OCI-LY1 (cell line): ENCODE data around the gene OTP.
"Not testable (repeated sequence)": the region's sequence is repeated elsewhere in the genome, so short reads cannot be mapped to it uniquely, and the experiment has no call there.

Experiments
- H2AFZ ChIP-seq: fragments of 200-600 bp; sonication (generic), shearing (Covaris generic); 2 replicates; pipeline ENCODE4 v1.6.0; 2014; ENCODE audit warnings: antibody characterized with exemption, mild to moderate bottlenecking, low read length
- H3F3A ChIP-seq: fragments of 200-600 bp; sonication (generic), shearing (Covaris generic); 2 replicates; pipeline ENCODE4 v1.6.0; 2014; ENCODE audit warnings: mild to moderate bottlenecking, antibody characterized with exemption, low read length, moderate library complexity; ENCODE audit not compliant: insufficient read depth
- H3K27ac ChIP-seq: fragments of 200-600 bp; sonication (generic); 2 replicates; pipeline ENCODE4 v1.5.1; 2014; ENCODE audit warnings: low read length, mixed run types, mild to moderate bottlenecking, low read depth; ENCODE audit not compliant: poor library complexity, severe bottlenecking
- H3K27me3 ChIP-seq: fragments of 200-600 bp; sonication (generic); 2 replicates; pipeline ENCODE4 v1.6.0; 2014; ENCODE audit warnings: antibody characterized with exemption, mild to moderate bottlenecking, low read length, moderate library complexity; ENCODE audit not compliant: insufficient read depth
- H3K36me3 ChIP-seq: fragments of 200-600 bp; sonication (generic); 2 replicates; pipeline ENCODE4 v1.6.1; 2014; ENCODE audit warnings: mild to moderate bottlenecking, antibody characterized with exemption, low read length, moderate library complexity, mixed read lengths; ENCODE audit not compliant: insufficient read depth
- H3K4me1 ChIP-seq: fragments of 200-600 bp; sonication (generic); 2 replicates; pipeline ENCODE4 v1.5.1; 2014; ENCODE audit warnings: mild to moderate bottlenecking, low read length, moderate library complexity; ENCODE audit not compliant: insufficient read depth, severe bottlenecking
- H3K4me2 ChIP-seq: fragments of 200-600 bp; sonication (generic), shearing (Covaris generic); 2 replicates; pipeline ENCODE4 v1.6.1; 2014; ENCODE audit warnings: low read length
- H3K4me3 ChIP-seq: fragments of 200-600 bp; sonication (generic); 2 replicates; pipeline ENCODE4 v1.5.1; 2014; ENCODE audit warnings: low read length, low read depth, mild to moderate bottlenecking, mixed read lengths; ENCODE audit not compliant: poor library complexity, severe bottlenecking
- H3K79me2 ChIP-seq: fragments of 200-600 bp; shearing (Covaris generic); 2 replicates; pipeline ENCODE4 v1.6.1; 2016; ENCODE audit warnings: mixed run types, low read length, mixed read lengths; ENCODE audit not compliant: insufficient read depth
- H3K9ac ChIP-seq: fragments of 200-600 bp; sonication (generic), shearing (Covaris generic); 2 replicates; pipeline ENCODE4 v1.6.1; 2014; ENCODE audit warnings: mild to moderate bottlenecking, low read length, mixed read lengths
- H3K9me2 ChIP-seq: fragments of 200-600 bp; sonication (generic), shearing (Covaris generic); 2 replicates; pipeline ENCODE4 v1.6.1; 2014; ENCODE audit warnings: low read depth, mild to moderate bottlenecking, low read length, mixed read lengths
- H3K9me3 ChIP-seq: fragments of 200-600 bp; shearing (Covaris generic); 2 replicates; pipeline ENCODE4 v1.6.1; 2014; ENCODE audit warnings: low read length, mixed read lengths
- H4K20me1 ChIP-seq: fragments of 200-600 bp; sonication (generic), shearing (Covaris generic); 2 replicates; pipeline ENCODE4 v1.6.0; 2016; ENCODE audit warnings: mild to moderate bottlenecking, low read length; ENCODE audit not compliant: insufficient read depth
- CTCF ChIP-seq: fragments of 200-600 bp; sonication (generic), shearing (Covaris generic); IDR thresholded peaks from 2 replicates; pipeline ENCODE4 v1.5.1; 2017; ENCODE audit warnings: mild to moderate bottlenecking, antibody characterized with exemption, low read length, moderate library complexity, mixed read lengths
- EZH2 ChIP-seq: fragments of 200-600 bp; sonication (generic), shearing (Covaris generic); IDR thresholded peaks from 2 replicates; pipeline ENCODE4 v1.8.0; 2017; ENCODE audit warnings: borderline replicate concordance, mixed run types, mild to moderate bottlenecking, antibody characterized with exemption, low read length, moderate library complexity, mixed read lengths

Gene OTP

DNA sequence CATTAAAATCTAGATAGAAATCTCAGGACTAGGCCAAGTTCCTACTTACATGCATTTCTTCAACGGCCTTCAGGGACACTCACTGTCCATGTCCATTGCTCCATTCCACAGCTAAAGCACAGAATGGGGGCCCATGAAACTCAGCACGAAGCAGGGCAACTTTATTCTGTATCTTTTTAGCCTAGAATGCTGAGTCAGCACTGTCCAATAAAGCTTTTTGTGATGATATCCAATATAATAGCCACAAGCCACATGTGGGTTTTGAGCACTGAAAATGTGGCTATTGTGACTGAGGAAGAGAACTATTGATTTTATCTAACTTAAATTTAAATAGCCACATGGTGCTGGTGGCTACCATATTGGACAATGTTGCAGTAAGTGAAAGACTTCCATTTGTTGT lies 21.6 kb downstream of the OTP start:
- H3K36me3 ChIP-seq: no peaks in the 10 kb centered on the region
- H2AFZ ChIP-seq: no peak overlapping the region
- no peaks in the 10 kb centered on the region for H3K4me1 ChIP-seq
- no peak overlapping the region for H3K27ac ChIP-seq
- no peak overlapping the region for H3K4me2 ChIP-seq
- no peak overlapping the region for H3K4me3 ChIP-seq
- no peaks in the 10 kb centered on the region for H3F3A ChIP-seq
- no peaks in the 10 kb centered on the region for H3K27me3 ChIP-seq
- H3K79me2 ChIP-seq: no peaks in the 10 kb centered on the region
- TF ChIP-seq EZH2: no peak
- TF ChIP-seq CTCF: no peak
- H3K9ac ChIP-seq: no peak overlapping the region
- H4K20me1 ChIP-seq: no peaks in the 10 kb centered on the region
- no peaks in the 10 kb centered on the region for H3K9me2 ChIP-seq
- no peaks in the 10 kb centered on the region for H3K9me3 ChIP-seq

GRCh38 chr5:77608927-77609326 lies 29.6 kb downstream of the OTP start:
- H3K79me2 ChIP-seq, H3K9ac ChIP-seq, H3K4me2 ChIP-seq, H2AFZ ChIP-seq, H3K4me1 ChIP-seq, H3K36me3 ChIP-seq, H3K9me2 ChIP-seq, H3K27ac ChIP-seq, H3K27me3 ChIP-seq, H3K9me3 ChIP-seq, H3F3A ChIP-seq, H3K4me3 ChIP-seq, H4K20me1 ChIP-seq: not testable (repeated sequence)

GRCh38 chr5:77607324-77607723 lies 31.2 kb downstream of the OTP start:
- Histone ChIP-seq H3K4me3 (no peak overlapping the region), H3K4me1 (no peaks in the 10 kb centered on the region), H3K9me3 (no peaks in the 10 kb centered on the region), H3K27ac (no peak overlapping the region), H3K79me2 (no peaks in the 10 kb centered on the region), H3F3A (no peaks in the 10 kb centered on the region), H3K36me3 (no peaks in the 10 kb centered on the region), H2AFZ (no peak overlapping the region), H3K9ac (no peak overlapping the region), H4K20me1 (no peaks in the 10 kb centered on the region), H3K27me3 (no peaks in the 10 kb centered on the region), H3K4me2 (no peak overlapping the region), H3K9me2 (no peaks in the 10 kb centered on the region)
- TF ChIP-seq CTCF: no peak

- Histone ChIP-seq H4K20me1 (no peaks in the 10 kb centered on the region), H3K4me1 (no peaks in the 10 kb centered on the region), H3K27me3 (no peaks in the 10 kb centered on the region), H2AFZ (no peak overlapping the region), H3K9me2 (no peaks in the 10 kb centered on the region), H3K4me3 (no peak overlapping the region), H3K9me3 (no peaks in the 10 kb centered on the region), H3K4me2 (no peak overlapping the region), H3F3A (no peaks in the 10 kb centered on the region), H3K9ac (no peak overlapping the region), H3K36me3 (no peaks in the 10 kb centered on the region), H3K27ac (no peak overlapping the region), H3K79me2 (no peaks in the 10 kb centered on the region)
- TF ChIP-seq EZH2 (no peak), CTCF (no peak)
Measured at GRCh38 chr5:77606279-77606678, 32.2 kb downstream of the OTP start.
